ENCODE data around the gene TIMP2. TPM values are rescaled to one million over a fixed set of nuclear protein-coding genes. Genes with fewer than 3 reads are reported as not detected.

Gene TIMP2
- total RNA-seq, 2 experiments from 2014 or later = 0.54 TPM; not detected in 1

DNA sequence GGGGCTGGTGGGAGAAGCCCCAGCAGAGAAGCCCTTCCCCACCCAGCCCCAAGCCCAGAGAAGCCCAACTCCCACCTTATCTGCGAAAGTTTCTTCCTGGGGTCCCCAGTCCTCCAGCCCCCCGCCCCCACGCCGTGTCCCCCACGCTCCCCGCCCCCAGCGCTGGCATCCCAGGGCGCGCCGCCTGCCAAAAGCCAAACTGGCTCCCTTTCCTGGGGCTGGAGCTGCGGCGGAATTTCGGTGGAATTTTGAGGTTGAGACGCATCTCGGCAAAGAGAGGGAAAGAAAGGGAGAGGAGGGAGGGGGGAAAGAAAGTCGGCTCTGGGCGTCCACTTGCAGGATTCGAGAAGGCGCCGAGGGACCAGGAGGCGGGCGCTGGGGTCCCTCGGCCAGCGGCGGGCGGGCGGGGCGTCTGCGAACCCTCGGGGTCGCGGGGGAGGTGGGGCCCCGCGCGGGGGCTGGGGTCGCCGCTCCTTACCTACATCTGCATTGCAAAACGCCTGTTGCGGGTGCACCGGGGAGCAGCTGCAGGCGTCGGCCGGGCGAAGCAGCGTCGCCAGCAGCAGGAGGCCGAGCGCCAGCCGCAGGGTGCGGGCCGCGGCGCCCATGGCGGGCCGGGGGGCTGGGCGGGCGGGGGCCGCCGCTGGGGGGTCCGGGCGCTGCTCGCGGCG is 571 bp downstream of the TIMP2 start:
- ChIA-PET CTCF (ENCODE audit: unreplicated experiment) (no interaction called here), POLR2A (interaction anchor here (0.6 kb wide), 1 partner anchor 374 kb away, joined by 3 read pairs; no protein-coding TSS in a partner anchor)
- Histone ChIP-seq H3K79me2 (ENCODE audit: insufficient read depth, low read depth, low read length) (no peaks in the 10 kb centered on the region), H3K9me3 (ENCODE audit: low read length) (no peaks in the 10 kb centered on the region), H3K9me2 (ENCODE audit: insufficient read depth, low read length) (no peaks in the 10 kb centered on the region), H4K20me1 (ENCODE audit: insufficient read depth, low read length) (no peaks in the 10 kb centered on the region), H3K27ac (ENCODE audit: low read depth, low read length, poor library complexity, severe bottlenecking) (no peak overlapping the region), H3K4me3 (ENCODE audit: low read depth, low read length, poor library complexity, severe bottlenecking) (no peak overlapping the region), H3K4me1 (ENCODE audit: insufficient read depth, low read length, poor library complexity, severe bottlenecking) (peaks cover 9% of the 10 kb centered on the region), H3K4me2 (ENCODE audit: low read length) (peak overlapping the region; percentile 27; the same call in 1 of the 2 replicates), H2AFZ (ENCODE audit: low read length) (no peak overlapping the region), H3K36me3 (ENCODE audit: insufficient read depth, low read length) (no peaks in the 10 kb centered on the region)
- peak; percentile 61; the same call in 1 of the 2 replicates for TF ChIP-seq EZH2phosphoT487 (IDR thresholded peaks at IDR 0.05; ENCODE audit: borderline replicate concordance, low read depth, low read length)
- TF ChIP-seq, protein P1, sequence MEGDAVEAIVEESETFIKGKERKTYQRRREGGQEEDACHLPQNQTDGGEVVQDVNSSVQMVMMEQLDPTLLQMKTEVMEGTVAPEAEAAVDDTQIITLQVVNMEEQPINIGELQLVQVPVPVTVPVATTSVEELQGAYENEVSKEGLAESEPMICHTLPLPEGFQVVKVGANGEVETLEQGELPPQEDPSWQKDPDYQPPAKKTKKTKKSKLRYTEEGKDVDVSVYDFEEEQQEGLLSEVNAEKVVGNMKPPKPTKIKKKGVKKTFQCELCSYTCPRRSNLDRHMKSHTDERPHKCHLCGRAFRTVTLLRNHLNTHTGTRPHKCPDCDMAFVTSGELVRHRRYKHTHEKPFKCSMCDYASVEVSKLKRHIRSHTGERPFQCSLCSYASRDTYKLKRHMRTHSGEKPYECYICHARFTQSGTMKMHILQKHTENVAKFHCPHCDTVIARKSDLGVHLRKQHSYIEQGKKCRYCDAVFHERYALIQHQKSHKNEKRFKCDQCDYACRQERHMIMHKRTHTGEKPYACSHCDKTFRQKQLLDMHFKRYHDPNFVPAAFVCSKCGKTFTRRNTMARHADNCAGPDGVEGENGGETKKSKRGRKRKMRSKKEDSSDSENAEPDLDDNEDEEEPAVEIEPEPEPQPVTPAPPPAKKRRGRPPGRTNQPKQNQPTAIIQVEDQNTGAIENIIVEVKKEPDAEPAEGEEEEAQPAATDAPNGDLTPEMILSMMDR (conservative IDR thresholded peaks at IDR 0.05; ENCODE audit: low read length) = no peak
- no TSS peak for BruUV-seq (replicated peaks)
- intact Hi-C loops (cut with micrococcal nuclease; ENCODE audit: unreplicated experiment) = no loop called here
- DNase-seq (ENCODE audit: low spot score) = no peak

DNA sequence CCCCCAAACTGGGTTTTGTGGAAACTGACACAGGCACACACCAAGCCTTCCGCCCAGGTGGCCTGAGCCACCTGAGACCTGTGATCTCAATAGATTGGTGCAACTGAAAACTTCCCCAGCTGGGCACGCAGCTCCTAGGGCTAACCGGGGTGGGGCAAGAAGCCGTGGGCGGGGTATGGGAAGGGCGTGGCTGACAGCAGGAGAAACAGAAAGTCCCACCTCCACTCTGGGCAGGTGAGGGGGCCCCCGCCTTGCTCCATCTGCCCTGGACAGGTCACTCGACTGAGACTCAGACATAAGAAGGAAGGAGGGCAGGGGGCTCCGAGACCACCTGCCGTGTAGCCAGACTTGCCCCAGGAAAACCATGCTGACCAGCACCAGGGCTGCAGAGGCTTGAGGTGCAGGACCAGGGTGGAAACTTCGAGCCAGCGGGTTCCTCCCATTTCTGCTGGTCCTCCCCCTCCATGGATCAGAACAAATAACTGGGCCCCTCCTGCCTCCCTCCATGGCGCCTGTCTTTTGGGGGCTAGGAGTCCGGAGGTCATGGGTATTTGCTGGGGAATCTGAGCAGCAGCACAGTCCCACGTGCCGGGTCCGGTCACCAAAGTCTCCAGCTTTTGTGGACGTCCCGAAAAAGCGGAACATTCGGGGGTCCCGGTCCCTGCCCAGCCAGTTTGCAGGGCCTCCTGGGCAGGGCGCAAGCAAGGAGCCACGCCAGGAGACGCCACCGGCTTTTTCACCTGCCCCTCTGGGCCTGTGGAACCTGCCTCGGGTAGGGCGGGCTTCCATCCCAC is 1.3 kb downstream of the TIMP2 start:
- H2AFZ ChIP-seq (ENCODE audit: low read length) = no peak overlapping the region
- ChIA-PET CTCF (ENCODE audit: unreplicated experiment) (interaction anchor here (1.0 kb wide), 1 partner anchor 48 kb away, joined by 5 read pairs; no protein-coding TSS in a partner anchor), POLR2A (no interaction called here)
- H3K4me3 ChIP-seq (ENCODE audit: low read depth, low read length, poor library complexity, severe bottlenecking) = peak overlapping the region; percentile 28
- intact Hi-C loops (cut with micrococcal nuclease; ENCODE audit: unreplicated experiment) = no loop called here
- H3K79me2 ChIP-seq (ENCODE audit: insufficient read depth, low read depth, low read length) = no peaks in the 10 kb centered on the region
- H3K36me3 ChIP-seq (ENCODE audit: insufficient read depth, low read length) = no peaks in the 10 kb centered on the region
- no peak overlapping the region for H3K27ac ChIP-seq (ENCODE audit: low read depth, low read length, poor library complexity, severe bottlenecking)
- H3K9me2 ChIP-seq (ENCODE audit: insufficient read depth, low read length) = no peaks in the 10 kb centered on the region
- H4K20me1 ChIP-seq (ENCODE audit: insufficient read depth, low read length) = no peaks in the 10 kb centered on the region
- peak; percentile 75 for DNase-seq (ENCODE audit: low spot score)
- peaks cover 9% of the 10 kb centered on the region for H3K4me1 ChIP-seq (ENCODE audit: insufficient read depth, low read length, poor library complexity, severe bottlenecking)
- H3K4me2 ChIP-seq (ENCODE audit: low read length) = peak overlapping the region; percentile 27
- BruUV-seq (replicated peaks) = no TSS peak
- no peak for TF ChIP-seq EZH2phosphoT487 (IDR thresholded peaks at IDR 0.05; ENCODE audit: borderline replicate concordance, low read depth, low read length)
- TF ChIP-seq, protein P1 (conservative IDR thresholded peaks at IDR 0.05; ENCODE audit: low read length) = no peak
- no peaks in the 10 kb centered on the region for H3K9me3 ChIP-seq (ENCODE audit: low read length)

Data from OCI-LY7 (cell line).